Right lobe of liver (tissue), 6 donors: ENCODE results near the gene CDK11A. TPM values are rescaled to one million over a fixed set of nuclear protein-coding genes. Genes with fewer than 3 reads are reported as not detected.
"Not testable (repeated sequence)": the region's sequence is repeated elsewhere in the genome, so short reads cannot be mapped to it uniquely, and the experiment has no call there.

Experiments used
- ATAC-seq, 4 donors: fragments of 200-7000 bp; cut with Tn5 transposase; one replicate each; pipeline ENCODE4 v1.9.1; 2020; ENCODE audit warnings: mild to moderate bottlenecking in 4 of 4, moderate library complexity in 4 of 4
- DNase-seq, 3 donors: peaks; one replicate each; pipeline ENCODE4 v3.0.0-alpha.2; 2020
- H3K27ac ChIP-seq, 3 donors: fragments of 200-600 bp; one replicate each; pipeline ENCODE4 v1.8.0; 2022
- H3K27me3 ChIP-seq, 2 donors: fragments of 200-600 bp; one replicate each; pipeline ENCODE4 v1.8.0; 2022
- H3K36me3 ChIP-seq, 4 donors: fragments of 200-600 bp; sonication (generic) in 1 of 4; one replicate each; pipeline versions ENCODE4 v1.5.1 to v1.8.0; 2017 to 2022; ENCODE audit warnings: control low read depth in 1 of 4
- H3K4me1 ChIP-seq, 4 donors: fragments of 200-600 bp; sonication (generic) in 1 of 4; one replicate each; pipeline versions ENCODE4 v1.5.1 to v1.8.0; 2017 to 2022; ENCODE audit warnings: control low read depth in 1 of 4
- H3K4me3 ChIP-seq, 3 donors: fragments of 200-600 bp; one replicate each; pipeline ENCODE4 v1.8.0; 2022
- H3K9me3 ChIP-seq, 4 donors: fragments of 200-600 bp; sonication (generic) in 1 of 4; one replicate each; pipeline versions ENCODE4 v1.5.1 to v1.8.0; 2017 to 2022; ENCODE audit warnings: control low read depth in 1 of 4
- CTCF ChIP-seq, 4 donors: fragments of 200-600 bp in 3 of 4; fragments of 450-650 bp in 1 of 4; IDR thresholded peaks; one replicate each; pipeline versions ENCODE4 v1.5.1 to v1.8.0; 2016 to 2022; ENCODE audit warnings: antibody characterized with exemption in 4 of 4, mild to moderate bottlenecking in 2 of 4
- POLR2A ChIP-seq: fragments of 450-650 bp; IDR thresholded peaks from one replicate; pipeline ENCODE4 v1.6.1; 2017; ENCODE audit warnings: antibody characterized with exemption, mild to moderate bottlenecking
- WGBS: methylation state at CpG from one replicate; pipeline ENCODE4 v1.1.6; 2018; ENCODE audit warnings: low coverage, low lambda C conversion rate; ENCODE audit not compliant: insufficient coverage; ENCODE audit errors: missing lambda C conversion rate; 5-methylcytosine and 5-hydroxymethylcytosine counted together
- intact Hi-C, 2 donors: fragments of 100-400 bp; cut with DNase I; formaldehyde crosslinking; loops; one replicate each; pipeline versions ENCODE4 v1.11.2 to v1.14.1; 2022
- total RNA-seq, 6 experiments: library from RNA; depleted of rRNA in 2 of 6; stranded (reverse); fragments of >200 nt in 2 of 6; fragmentation: NEBNext Ultra II Directional in 3 of 6; extraction: Animal tissue kit (Norgen Biotek cat#: 25700) in 3 of 6; gene quantifications; one replicate each; pipeline versions ENCODE4 v1.1.0 to v1.2.4, GENCODE V29; 2016 to 2023
- donor health status: DM: no; HTN: yes; CAD: no.
- donor health status: DM: no; HTN: no; CAD: no.
- donor health status: DM: no; HTN: no; CAD: no.
- donor health status: DM: no; HTN: yes; CAD: no.
- donor health status: DM: no; HTN: yes; CAD: no.

The CDK11A gene
- total RNA-seq, 6 experiments from 2014 or later = 8.4 to 25.2 (median 11.0) TPM

- ATAC-seq = peak; percentile 85 to 93 (median 90)
- Histone ChIP-seq H3K27ac (peak within 1 kb of the TSS; percentile 92 to 94 (median 93)), H3K4me3 (peak within 1 kb of the TSS; percentile 54 to 63 (median 62))
- H3K4me1 ChIP-seq, H3K9me3 ChIP-seq, intact Hi-C loops, H3K36me3 ChIP-seq, H3K27me3 ChIP-seq: not testable (repeated sequence)
- WGBS = no CpG with 5 or more reads among the region's 98 CpGs
- peak; percentile 89 to 95 (median 94) for DNase-seq
- peak in 1 of 4 donors; percentile 11 for TF ChIP-seq CTCF (IDR thresholded peaks at IDR 0.05)
These were observed 31.2 kb downstream of the CDK11A start, which contains the start of gene SLC35E2B for GRCh38 chr1:1692714-1693647. SLC35E2B (minus strand) TSS chr1:1692795; CDS start chr1:1676699, 16,096 bp downstream.

- H3K27me3 ChIP-seq, H3K36me3 ChIP-seq, intact Hi-C loops, H3K9me3 ChIP-seq, H3K4me1 ChIP-seq: not testable (repeated sequence)
- Histone ChIP-seq H3K27ac (peak overlapping the region; percentile 92 to 94 (median 93)), H3K4me3 (peak overlapping the region; percentile 54 to 63 (median 62))
- ATAC-seq (peak; percentile 60 to 80 (median 75)), DNase-seq (peak; percentile 73 to 84 (median 79))
- 0% methylated on average over 17 of the region's 45 CpGs for WGBS
These were observed 31.8 kb downstream of the CDK11A start for GRCh38 chr1:1692324-1692713.

GRCh38 chr1:1691443-1691842, 32.7 kb downstream of the CDK11A start:
- WGBS = no CpG with 5 or more reads among the region's 16 CpGs
- H3K4me3 ChIP-seq, H3K4me1 ChIP-seq, H3K9me3 ChIP-seq, H3K36me3 ChIP-seq, H3K27ac ChIP-seq, intact Hi-C loops, H3K27me3 ChIP-seq: not testable (repeated sequence)
- DNase-seq = peak in 1 of 3 donors; percentile 19
- peak in 1 of 4 donors; percentile 3 for ATAC-seq

- ATAC-seq, H3K27me3 ChIP-seq, intact Hi-C loops, H3K27ac ChIP-seq, H3K4me1 ChIP-seq, H3K4me3 ChIP-seq, H3K36me3 ChIP-seq, H3K9me3 ChIP-seq: not testable (repeated sequence)
- peak in 1 of 3 donors; percentile 5 for DNase-seq
- 94% methylated on average over 7 of the region's 7 CpGs for WGBS
These were observed 34.6 kb downstream of the CDK11A start for GRCh38 chr1:1689526-1689925.

- intact Hi-C loops = no loop called here
- no peak for TF ChIP-seq CTCF (IDR thresholded peaks at IDR 0.05)
- no peak for TF ChIP-seq POLR2A
- ATAC-seq = no peak
- Histone ChIP-seq H3K4me3 (no peak overlapping the region), H3K9me3 (no peaks in the 10 kb centered on the region), H3K36me3 (no peaks in the 10 kb centered on the region), H3K27ac (no peak overlapping the region), H3K27me3 (no peaks in the 10 kb centered on the region), H3K4me1 (peaks cover 0 to 4% (median 0%) of the 10 kb centered on the region in 4 donors)
- DNase-seq = peak in 1 of 3 donors; percentile 32
- 85% methylated on average over 6 of the region's 9 CpGs for WGBS
These were observed 36.3 kb downstream of the CDK11A start for GRCh38 chr1:1687846-1688245.

- Histone ChIP-seq H3K27ac (no peak overlapping the region), H3K36me3 (no peaks in the 10 kb centered on the region), H3K27me3 (no peaks in the 10 kb centered on the region), H3K4me3 (no peak overlapping the region), H3K9me3 (no peaks in the 10 kb centered on the region), H3K4me1 (peaks cover 0 to 7% (median 1%) of the 10 kb centered on the region in 4 donors)
- no peak for ATAC-seq
- DNase-seq = peak in 1 of 3 donors; percentile 37
- 94% methylated on average over 12 of the region's 28 CpGs for WGBS
- no peak for TF ChIP-seq POLR2A
- TF ChIP-seq CTCF (IDR thresholded peaks at IDR 0.05) = no peak
- intact Hi-C loops = no loop called here
These were observed 40.0 kb downstream of the CDK11A start for GRCh38 chr1:1684031-1684681.
